WTC11 (cell line): ENCODE measurements around the gene ATP5MC3. TPM values are rescaled to one million over a fixed set of nuclear protein-coding genes. Genes with fewer than 3 reads are reported as not detected.

Experiments used
- ATAC-seq: fragments of 200-7000 bp; cut with Tn5 transposase; 2 replicates; pipeline ENCODE4 v1.10.0; 2021; ENCODE audit warnings: mild to moderate bottlenecking, moderate library complexity
- CTCF ChIA-PET: fragments of 300-600 bp; sonication (Branson Sonifier 250); formaldehyde crosslinking; loops from one replicate; lab custom pipeline; 2021; ENCODE audit warnings: antibody characterized with exemption; lab: Charles Lee
- POLR2A ChIA-PET: fragments of 350-600 bp; sonication (Branson Sonifier 250); formaldehyde crosslinking; loops from one replicate; lab custom pipeline; 2021; ENCODE audit warnings: antibody characterized with exemption; lab: Charles Lee
- DNase-seq: peaks from one replicate; pipeline ENCODE4 v3.0.0; 2021; ENCODE audit warnings: low spot score
- H3K27ac Mint-ChIP-seq: 2 replicates; pipeline ENCODE4 v1.8.0; 2021; ENCODE audit warnings: mixed read lengths
- H3K27me3 Mint-ChIP-seq: 2 replicates; pipeline ENCODE4 v1.8.0; 2021; ENCODE audit warnings: low read depth, mild to moderate bottlenecking, moderate library complexity, mixed read lengths
- H3K36me3 Mint-ChIP-seq: 2 replicates; pipeline ENCODE4 v1.8.0; 2021; ENCODE audit warnings: mixed read lengths
- H3K4me1 Mint-ChIP-seq: 2 replicates; pipeline ENCODE4 v1.8.0; 2022; ENCODE audit warnings: mixed read lengths
- H3K4me3 Mint-ChIP-seq: 2 replicates; pipeline ENCODE4 v1.8.0; 2021; ENCODE audit warnings: mild to moderate bottlenecking, moderate library complexity, mixed read lengths
- H3K9me3 Mint-ChIP-seq: 2 replicates; pipeline ENCODE4 v1.8.0; 2021; ENCODE audit warnings: mixed read lengths
- CBFB ChIP-seq: sonication (generic); formaldehyde crosslinking; IDR thresholded peaks from 2 replicates; pipeline ENCODE4 v1.8.1; 2022; ENCODE audit warnings: mild to moderate bottlenecking, low read depth, missing genetic modification reagents
- CREB1 ChIP-seq: sonication (generic); formaldehyde crosslinking; IDR thresholded peaks from 2 replicates; pipeline ENCODE4 v1.8.0; 2023; ENCODE audit warnings: mild to moderate bottlenecking, missing genetic modification reagents
- GABPB1 ChIP-seq: sonication (generic); formaldehyde crosslinking; IDR thresholded peaks from 2 replicates; pipeline ENCODE4 v1.8.1; 2023; ENCODE audit warnings: mild to moderate bottlenecking, missing genetic modification reagents
- IRF2 ChIP-seq: sonication (generic); formaldehyde crosslinking; IDR thresholded peaks from 2 replicates; pipeline ENCODE4 v1.8.0; 2022; ENCODE audit warnings: low read depth, missing genetic modification reagents, borderline replicate concordance
- NR3C1 ChIP-seq: sonication (generic); formaldehyde crosslinking; conservative IDR thresholded peaks from 2 replicates; pipeline ENCODE4 v1.8.1; 2023; ENCODE audit warnings: low read depth, mild to moderate bottlenecking, missing genetic modification reagents
- RORB ChIP-seq: fragments of 250-450 bp; sonication (Bioruptor Pico); IDR thresholded peaks from 2 replicates; pipeline ENCODE4 v1.9.0; 2021; ENCODE audit warnings: mild to moderate bottlenecking
- SOX15 ChIP-seq: fragments of 250-450 bp; sonication (Bioruptor Pico); IDR thresholded peaks from 2 replicates; pipeline ENCODE4 v1.9.0; 2021; ENCODE audit warnings: mild to moderate bottlenecking
- TCF7 ChIP-seq: sonication (generic); formaldehyde crosslinking; IDR thresholded peaks from 2 replicates; pipeline ENCODE4 v1.8.0; 2022; ENCODE audit warnings: mild to moderate bottlenecking, low read depth, missing genetic modification reagents, moderate library complexity
- ZBTB21 ChIP-seq: sonication (generic); formaldehyde crosslinking; IDR thresholded peaks from 2 replicates; pipeline ENCODE4 v1.8.1; 2023; ENCODE audit warnings: mild to moderate bottlenecking, missing genetic modification reagents, borderline replicate concordance
- ZNF121 ChIP-seq: sonication (generic); formaldehyde crosslinking; IDR thresholded peaks from 2 replicates; pipeline ENCODE4 v1.8.0; 2023; ENCODE audit warnings: missing genetic modification reagents
- ZNF138 ChIP-seq: sonication (generic); formaldehyde crosslinking; conservative IDR thresholded peaks from 2 replicates; pipeline ENCODE4 v1.8.1; 2022; ENCODE audit warnings: mild to moderate bottlenecking, moderate library complexity, missing genetic modification reagents
- total RNA-seq: library from RNA; stranded (reverse); gene quantifications from 3 replicates; pipeline ENCODE4 v1.2.3, GENCODE V29; 2021
- TF ChIP-seq, protein P1 (sequence below): sonication (generic); formaldehyde crosslinking; IDR thresholded peaks from 2 replicates; pipeline ENCODE4 v1.8.1; 2022; ENCODE audit warnings: low read depth, missing genetic modification reagents, borderline replicate concordance
- TF ChIP-seq, protein P2 (sequence below): sonication (generic); formaldehyde crosslinking; IDR thresholded peaks from 2 replicates; pipeline ENCODE4 v1.8.0; 2023; ENCODE audit warnings: mild to moderate bottlenecking, missing genetic modification reagents
- TF ChIP-seq, protein P3 (sequence below): fragments of 250-450 bp; sonication (Bioruptor Pico); conservative IDR thresholded peaks from 2 replicates; pipeline ENCODE4 v1.9.0; 2021; ENCODE audit warnings: mild to moderate bottlenecking

The ATP5MC3 gene
- total RNA-seq, 1 experiment from 2014 or later = 370 TPM

DNA sequence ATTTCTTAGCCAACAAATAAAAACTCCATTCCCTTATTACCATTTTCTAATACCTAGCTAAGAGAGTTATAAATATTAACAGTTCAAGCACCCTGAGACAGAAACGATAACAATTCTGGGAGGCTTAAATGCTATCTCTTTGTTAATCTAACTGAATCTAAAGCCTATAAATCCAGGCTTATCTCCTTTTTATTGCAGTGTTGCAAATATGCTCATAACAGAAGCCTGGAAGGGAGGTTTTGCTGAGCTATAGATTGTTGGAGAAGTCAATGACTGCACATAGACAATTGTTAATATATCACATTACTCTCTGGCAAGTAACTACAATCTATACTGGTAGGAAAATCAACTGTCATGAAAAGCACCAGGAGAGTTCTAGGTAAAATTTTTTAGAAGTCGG is 43.7 kb downstream of the ATP5MC3 start:
- no peaks in the 10 kb centered on the region for H3K27me3 Mint-ChIP-seq
- DNase-seq (no peak), ATAC-seq (no peak)
- H3K4me1 Mint-ChIP-seq = peaks cover 24% of the 10 kb centered on the region
- POLR2A ChIA-PET = no interaction called here
- H3K4me3 Mint-ChIP-seq = no peak overlapping the region
- CTCF ChIA-PET = interaction anchor here (1.2 kb wide), 1 partner anchor 389 kb away, joined by 5 read pairs; no protein-coding TSS in a partner anchor
- peaks cover 17% of the 10 kb centered on the region for H3K36me3 Mint-ChIP-seq
- no peak for TF ChIP-seq NR3C1 (CRISPR knock-in tag)
- no peak for TF ChIP-seq IRF2
- TF ChIP-seq RORB (CRISPR knock-in tag) = no peak
- TF ChIP-seq CBFB (CRISPR knock-in tag) = no peak
- no peak overlapping the region; the same call in 1 of the 2 replicates for H3K27ac Mint-ChIP-seq
- no peaks in the 10 kb centered on the region for H3K9me3 Mint-ChIP-seq

DNA sequence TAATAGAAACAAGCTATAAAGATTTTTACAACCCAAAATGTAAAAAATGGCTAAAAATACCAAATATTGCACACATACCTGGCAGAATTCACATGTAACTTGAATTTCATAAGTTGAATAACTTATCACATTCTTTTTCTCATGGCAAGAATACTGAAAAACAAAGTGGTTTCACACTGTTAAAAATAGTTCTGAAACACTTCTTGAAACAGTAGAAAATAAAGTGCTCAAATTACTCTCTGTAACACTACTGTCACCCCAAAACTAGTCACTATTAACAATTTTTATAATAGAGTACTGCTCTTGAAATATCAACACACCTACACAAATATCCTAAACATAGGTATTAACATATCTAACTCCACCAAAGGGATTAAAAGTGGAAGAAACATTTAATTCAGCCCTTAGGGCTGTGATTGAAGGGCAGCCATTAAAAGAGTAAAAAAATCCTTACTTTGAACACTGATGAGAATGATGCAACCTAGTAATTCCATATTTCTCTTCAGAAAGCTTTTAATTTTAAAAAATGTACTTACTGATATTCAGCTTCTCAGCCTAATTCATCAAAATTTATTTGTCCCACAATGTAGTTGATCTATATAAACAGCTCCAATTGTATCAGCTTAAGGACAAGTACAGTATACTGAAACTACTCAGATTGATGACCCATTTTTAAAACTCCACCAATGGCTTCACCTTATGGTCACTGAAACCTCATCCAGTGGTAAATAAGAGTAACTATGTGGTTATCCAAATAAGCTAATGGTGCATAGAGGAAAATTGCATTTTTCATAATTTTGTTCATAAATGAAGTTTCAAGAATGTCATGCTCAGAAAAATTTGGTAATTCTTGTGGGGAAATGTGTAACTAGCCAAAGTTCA is 44.9 kb downstream of the ATP5MC3 start:
- ATAC-seq (no peak), DNase-seq (no peak)
- peak overlapping the region; percentile 67 for H3K27ac Mint-ChIP-seq
- H3K9me3 Mint-ChIP-seq = no peaks in the 10 kb centered on the region
- peak overlapping the region; percentile 25 for H3K4me3 Mint-ChIP-seq
- H3K27me3 Mint-ChIP-seq = no peaks in the 10 kb centered on the region
- CTCF ChIA-PET = interaction anchor here (1.2 kb wide), 1 partner anchor 388 kb away, joined by 5 read pairs; no protein-coding TSS in a partner anchor
- H3K36me3 Mint-ChIP-seq = peaks cover 15% of the 10 kb centered on the region
- H3K4me1 Mint-ChIP-seq = peaks cover 29% of the 10 kb centered on the region
- POLR2A ChIA-PET = no interaction called here
- TF ChIP-seq GABPB1 (CRISPR knock-in tag) (no peak), CREB1 (no peak), ZBTB21 (no peak)
- TF ChIP-seq, protein P1, sequence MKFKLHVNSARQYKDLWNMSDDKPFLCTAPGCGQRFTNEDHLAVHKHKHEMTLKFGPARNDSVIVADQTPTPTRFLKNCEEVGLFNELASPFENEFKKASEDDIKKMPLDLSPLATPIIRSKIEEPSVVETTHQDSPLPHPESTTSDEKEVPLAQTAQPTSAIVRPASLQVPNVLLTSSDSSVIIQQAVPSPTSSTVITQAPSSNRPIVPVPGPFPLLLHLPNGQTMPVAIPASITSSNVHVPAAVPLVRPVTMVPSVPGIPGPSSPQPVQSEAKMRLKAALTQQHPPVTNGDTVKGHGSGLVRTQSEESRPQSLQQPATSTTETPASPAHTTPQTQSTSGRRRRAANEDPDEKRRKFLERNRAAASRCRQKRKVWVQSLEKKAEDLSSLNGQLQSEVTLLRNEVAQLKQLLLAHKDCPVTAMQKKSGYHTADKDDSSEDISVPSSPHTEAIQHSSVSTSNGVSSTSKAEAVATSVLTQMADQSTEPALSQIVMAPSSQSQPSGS (CRISPR knock-in tag) = no peak

DNA sequence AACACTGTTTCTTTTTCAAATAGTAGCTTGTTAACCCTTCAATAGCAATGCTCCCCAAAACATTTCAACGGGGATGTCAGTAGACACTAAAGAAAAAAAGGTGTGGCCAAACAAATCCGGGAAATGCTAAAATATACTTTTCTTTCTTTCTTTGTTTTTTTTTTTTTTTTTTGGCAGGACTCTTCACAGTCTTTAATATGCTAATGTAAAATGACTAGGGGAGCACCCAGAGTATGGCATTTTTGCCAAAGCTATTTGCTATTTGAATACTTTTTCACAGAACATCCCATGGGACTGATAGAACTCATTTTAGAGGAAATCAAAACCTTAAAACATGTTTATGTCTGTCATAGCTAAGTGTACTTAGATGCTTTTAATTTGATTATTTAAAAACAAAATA is 45.6 kb downstream of the ATP5MC3 start:
- Mint-ChIP-seq H3K27ac (peak overlapping the region; percentile 68), H3K4me3 (peak overlapping the region; percentile 25), H3K9me3 (no peaks in the 10 kb centered on the region), H3K27me3 (no peaks in the 10 kb centered on the region), H3K4me1 (peaks cover 34% of the 10 kb centered on the region), H3K36me3 (peaks cover 15% of the 10 kb centered on the region)
- ATAC-seq (no peak), DNase-seq (no peak)
- TF ChIP-seq ZNF138 (CRISPR knock-in tag) = no peak
- no peak for TF ChIP-seq CREB1
- TF ChIP-seq, protein P2, sequence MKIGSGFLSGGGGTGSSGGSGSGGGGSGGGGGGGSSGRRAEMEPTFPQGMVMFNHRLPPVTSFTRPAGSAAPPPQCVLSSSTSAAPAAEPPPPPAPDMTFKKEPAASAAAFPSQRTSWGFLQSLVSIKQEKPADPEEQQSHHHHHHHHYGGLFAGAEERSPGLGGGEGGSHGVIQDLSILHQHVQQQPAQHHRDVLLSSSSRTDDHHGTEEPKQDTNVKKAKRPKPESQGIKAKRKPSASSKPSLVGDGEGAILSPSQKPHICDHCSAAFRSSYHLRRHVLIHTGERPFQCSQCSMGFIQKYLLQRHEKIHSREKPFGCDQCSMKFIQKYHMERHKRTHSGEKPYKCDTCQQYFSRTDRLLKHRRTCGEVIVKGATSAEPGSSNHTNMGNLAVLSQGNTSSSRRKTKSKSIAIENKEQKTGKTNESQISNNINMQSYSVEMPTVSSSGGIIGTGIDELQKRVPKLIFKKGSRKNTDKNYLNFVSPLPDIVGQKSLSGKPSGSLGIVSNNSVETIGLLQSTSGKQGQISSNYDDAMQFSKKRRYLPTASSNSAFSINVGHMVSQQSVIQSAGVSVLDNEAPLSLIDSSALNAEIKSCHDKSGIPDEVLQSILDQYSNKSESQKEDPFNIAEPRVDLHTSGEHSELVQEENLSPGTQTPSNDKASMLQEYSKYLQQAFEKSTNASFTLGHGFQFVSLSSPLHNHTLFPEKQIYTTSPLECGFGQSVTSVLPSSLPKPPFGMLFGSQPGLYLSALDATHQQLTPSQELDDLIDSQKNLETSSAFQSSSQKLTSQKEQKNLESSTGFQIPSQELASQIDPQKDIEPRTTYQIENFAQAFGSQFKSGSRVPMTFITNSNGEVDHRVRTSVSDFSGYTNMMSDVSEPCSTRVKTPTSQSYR (CRISPR knock-in tag) = no peak
- TF ChIP-seq, protein P3, sequence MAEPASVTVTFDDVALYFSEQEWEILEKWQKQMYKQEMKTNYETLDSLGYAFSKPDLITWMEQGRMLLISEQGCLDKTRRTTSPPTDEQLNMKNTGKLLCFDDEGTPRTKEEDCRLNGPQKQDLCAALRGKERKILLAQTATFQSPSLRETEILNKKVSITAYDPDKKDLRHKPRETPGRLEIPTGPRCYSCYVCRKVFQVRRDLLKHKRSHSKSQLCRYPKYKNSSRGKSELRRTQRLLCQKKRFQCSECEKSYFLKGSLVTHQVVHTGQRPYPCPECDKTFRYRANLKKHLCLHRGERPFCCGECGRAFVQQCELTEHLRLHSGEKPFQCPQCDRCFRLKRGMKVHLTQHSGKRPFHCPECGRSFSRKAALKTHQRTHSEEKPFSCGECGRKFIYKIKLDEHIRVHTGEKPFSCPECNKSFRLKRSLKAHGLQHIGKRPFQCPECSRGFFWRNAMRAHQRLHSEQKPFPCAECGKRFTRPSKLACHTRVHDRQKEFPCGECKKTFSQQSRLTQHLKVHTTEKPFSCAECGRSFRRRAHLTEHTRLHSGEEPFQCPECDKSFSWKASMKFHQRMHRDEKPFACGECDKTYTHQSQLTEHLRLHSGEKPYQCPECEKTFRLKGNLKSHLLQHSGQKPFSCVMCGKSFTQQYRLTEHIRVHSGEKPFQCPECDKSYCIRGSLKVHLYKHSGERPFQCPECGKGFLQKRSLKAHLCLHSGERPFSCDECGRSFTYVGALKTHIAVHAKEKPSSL (CRISPR knock-in tag) = no peak
- no peak for TF ChIP-seq ZNF121 (CRISPR knock-in tag)
- TF ChIP-seq SOX15 (CRISPR knock-in tag) = no peak
- TF ChIP-seq TCF7 (CRISPR knock-in tag) = no peak
- ChIA-PET POLR2A (interaction anchor here (0.5 kb wide), 1 partner anchor 1950 kb away, joined by 5 read pairs; no protein-coding TSS in a partner anchor), CTCF (no interaction called here)
